SJCRH30 (cell line): Measurements from ENCODE around the gene CPAMD8. TPM values are rescaled to one million over a fixed set of nuclear protein-coding genes. Genes with fewer than 3 reads are reported as not detected.

Experiments used
- DNase-seq, 2 experiments: peaks; one replicate each; pipeline ENCODE4 v3.0.0-alpha.2; 2015 to 2020
- H3K27ac ChIP-seq: fragments of 250-450 bp; sonication (Bioruptor Pico); 2 replicates; pipeline ENCODE4 v1.5.1; 2020; ENCODE audit warnings: mild to moderate bottlenecking, moderate library complexity
- H3K27me3 ChIP-seq: fragments of 250-450 bp; sonication (Bioruptor Pico); 2 replicates; pipeline ENCODE4 v1.5.1; 2020; ENCODE audit warnings: mild to moderate bottlenecking, moderate library complexity
- H3K36me3 ChIP-seq: fragments of 250-450 bp; sonication (Bioruptor Pico); 2 replicates; pipeline ENCODE4 v1.5.1; 2020; ENCODE audit warnings: mild to moderate bottlenecking, moderate library complexity
- H3K4me1 ChIP-seq: fragments of 250-450 bp; sonication (Bioruptor Pico); 2 replicates; pipeline ENCODE4 v1.5.1; 2020; ENCODE audit warnings: mild to moderate bottlenecking, moderate library complexity
- H3K4me3 ChIP-seq: fragments of 250-450 bp; sonication (Bioruptor Pico); 2 replicates; pipeline ENCODE4 v1.5.1; 2020; ENCODE audit warnings: mild to moderate bottlenecking, moderate library complexity
- H3K9me3 ChIP-seq: fragments of 250-450 bp; sonication (Bioruptor Pico); replicated peaks from 2 replicates; pipeline ENCODE4 v1.5.1; 2020; ENCODE audit warnings: mild to moderate bottlenecking, moderate library complexity
- total RNA-seq: library from RNA; depleted of rRNA; stranded (reverse); fragments of >200 nt; shearing (Covaris generic); gene quantifications from 2 replicates; pipeline ENCODE4 v1.2.3, GENCODE V29; 2014; rRNA removed

Gene CPAMD8
- 0.08 and 0.34 TPM in 2 replicates for total RNA-seq

GRCh38 chr19:17026706-17027534 lies at the start of gene CPAMD8:
Gene CPAMD8 (minus strand): TSS chr19:17026810. CDS start chr19:17026642, 168 bp downstream.
- no peaks in the 10 kb centered on the region; the same call in 1 of the 2 replicates for H3K9me3 ChIP-seq
- no peak within 1 kb of the TSS for H3K4me3 ChIP-seq
- H3K36me3 ChIP-seq = no peaks in the 10 kb centered on the region
- no peak within 1 kb of the TSS for H3K27ac ChIP-seq
- no peak for DNase-seq
- no peaks in the 10 kb centered on the region for H3K4me1 ChIP-seq
- no peaks in the 10 kb centered on the region for H3K27me3 ChIP-seq

DNA sequence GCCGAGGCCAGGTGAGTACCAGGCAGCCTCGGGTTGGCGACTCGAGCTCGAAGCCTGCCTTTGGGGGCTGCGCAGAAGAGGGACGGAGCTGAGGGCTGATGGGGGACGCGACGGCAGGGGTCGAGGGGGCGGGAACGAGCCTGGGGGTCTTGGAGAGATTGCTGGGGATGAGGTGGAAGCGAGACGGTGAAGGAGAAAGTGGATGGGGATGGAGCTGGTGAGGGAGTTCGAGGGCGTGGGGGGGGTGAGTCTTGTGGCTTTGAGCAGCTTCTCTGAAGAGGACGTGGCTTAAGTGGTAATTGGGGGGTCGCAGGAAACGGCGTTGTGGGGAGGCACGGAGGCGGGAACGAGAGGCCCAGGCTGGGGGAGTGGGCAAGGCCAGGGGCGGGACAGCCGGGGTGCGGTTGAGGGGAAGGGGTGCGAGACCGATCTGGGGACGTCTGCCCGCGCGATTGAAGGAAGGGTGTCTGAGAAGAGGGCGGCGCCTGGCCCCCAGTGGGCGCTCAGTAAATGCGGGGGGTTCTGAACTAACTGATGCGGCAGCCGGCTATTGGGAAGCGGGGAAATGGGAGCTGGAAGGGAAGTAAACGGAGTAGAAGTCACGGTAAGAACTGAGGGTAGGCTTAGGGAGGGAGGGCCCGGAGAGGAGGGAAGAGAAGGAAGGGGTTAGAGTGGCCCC lies 49.4 kb upstream of the CPAMD8 start:
- DNase-seq = peak; percentile 62 to 66
- no peaks in the 10 kb centered on the region; the same call in 1 of the 2 replicates for H3K4me1 ChIP-seq
- no peaks in the 10 kb centered on the region for H3K9me3 ChIP-seq
- peak overlapping the region; percentile 64 for H3K27ac ChIP-seq
- no peaks in the 10 kb centered on the region for H3K27me3 ChIP-seq
- peaks cover 17% of the 10 kb centered on the region for H3K36me3 ChIP-seq
- peak overlapping the region; percentile 87 for H3K4me3 ChIP-seq

- Histone ChIP-seq H3K9me3 (no peaks in the 10 kb centered on the region), H3K4me3 (peak within 1 kb of the TSS; percentile 87)
Measured at GRCh38 chr19:17075035-17075863, 48.6 kb upstream of the CPAMD8 start, which contains the start of the genes HAUS8 and MYO9B. Gene HAUS8 (minus strand): TSS chr19:17075452. CDS start chr19:17075422, 30 bp downstream. Gene MYO9B (plus strand): TSS chr19:17075777. CDS start chr19:17101718, 25,941 bp downstream.

GRCh38 chr19:17074634-17075034 lies 48.0 kb upstream of the CPAMD8 start:
- peak overlapping the region; percentile 87 for H3K4me3 ChIP-seq
- peak overlapping the region; percentile 96 for H3K27ac ChIP-seq
- no peak for DNase-seq
- no peaks in the 10 kb centered on the region for H3K27me3 ChIP-seq
- H3K4me1 ChIP-seq = no peaks in the 10 kb centered on the region; the same call in 1 of the 2 replicates
- H3K9me3 ChIP-seq = no peaks in the 10 kb centered on the region
- peaks cover 19% of the 10 kb centered on the region for H3K36me3 ChIP-seq

More at GRCh38 chr19:17075035-17075863, 48.6 kb upstream of the CPAMD8 start, which contains the start of the genes HAUS8 and MYO9B:
- no peaks in the 10 kb centered on the region for H3K27me3 ChIP-seq
- DNase-seq = peak; percentile 100
- peak within 1 kb of the TSS; percentile 96 for H3K27ac ChIP-seq
- H3K36me3 ChIP-seq = peaks cover 17% of the 10 kb centered on the region
- no peaks in the 10 kb centered on the region; the same call in 1 of the 2 replicates for H3K4me1 ChIP-seq

GRCh38 chr19:17073869-17074633 lies 47.4 kb upstream of the CPAMD8 start:
- H3K4me1 ChIP-seq = no peaks in the 10 kb centered on the region; the same call in 1 of the 2 replicates
- peak in 1 of 2 experiments; percentile 27 for DNase-seq
- H3K36me3 ChIP-seq = peaks cover 19% of the 10 kb centered on the region
- H3K27me3 ChIP-seq = no peaks in the 10 kb centered on the region
- H3K27ac ChIP-seq = peak overlapping the region; percentile 96
- H3K9me3 ChIP-seq = no peaks in the 10 kb centered on the region
- H3K4me3 ChIP-seq = peak overlapping the region; percentile 87

DNA sequence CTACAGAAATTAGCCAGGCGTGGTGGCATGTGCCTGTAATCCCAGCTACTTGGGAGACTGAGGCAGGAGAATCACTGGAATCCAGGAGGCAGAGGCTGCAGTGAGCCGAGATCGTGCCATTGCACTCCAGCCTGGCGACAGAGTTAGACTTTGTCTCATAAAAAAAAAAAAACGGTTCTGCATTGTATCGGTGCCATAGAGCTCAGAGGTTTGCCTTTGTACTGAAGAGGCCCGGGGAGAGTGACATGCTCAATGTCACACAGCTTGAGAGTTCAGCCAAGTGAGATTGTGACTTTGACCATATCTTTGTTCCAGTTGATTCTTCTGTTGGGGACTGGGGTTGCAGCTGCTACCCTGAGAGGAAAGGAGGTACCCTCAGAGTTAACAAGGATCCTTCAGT lies 44.3 kb upstream of the CPAMD8 start:
- Histone ChIP-seq H3K36me3 (peaks cover 34% of the 10 kb centered on the region), H3K9me3 (no peaks in the 10 kb centered on the region), H3K27ac (no peak overlapping the region), H3K27me3 (no peaks in the 10 kb centered on the region), H3K4me1 (no peaks in the 10 kb centered on the region; the same call in 1 of the 2 replicates), H3K4me3 (no peak overlapping the region)
- no peak for DNase-seq

GRCh38 chr19:17070421-17070820 lies 43.8 kb upstream of the CPAMD8 start:
- Histone ChIP-seq H3K9me3 (no peaks in the 10 kb centered on the region), H3K4me3 (no peak overlapping the region), H3K27ac (no peak overlapping the region), H3K27me3 (no peaks in the 10 kb centered on the region), H3K36me3 (peaks cover 37% of the 10 kb centered on the region), H3K4me1 (no peaks in the 10 kb centered on the region; the same call in 1 of the 2 replicates)
- DNase-seq = no peak

DNA sequence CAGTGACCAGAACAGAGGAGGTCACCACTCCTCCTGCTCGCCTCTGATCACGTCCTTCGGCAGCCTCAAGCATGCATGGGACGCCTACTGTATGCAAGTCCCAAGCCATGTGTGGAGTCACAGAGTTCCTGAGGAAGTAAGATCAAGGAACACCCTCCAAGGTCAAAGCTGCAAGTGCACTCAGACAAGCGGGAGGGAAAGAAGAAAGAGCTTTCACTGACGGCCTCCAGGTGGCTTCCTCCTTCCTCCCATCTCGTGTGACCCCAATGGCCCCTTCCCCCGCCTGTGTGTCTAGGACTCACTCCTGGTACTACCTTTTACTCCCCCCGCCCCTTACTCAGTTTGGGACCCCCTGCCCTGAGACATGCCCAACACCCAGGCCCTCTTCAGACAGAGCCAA lies 42.6 kb upstream of the CPAMD8 start:
- Histone ChIP-seq H3K27me3 (no peaks in the 10 kb centered on the region), H3K4me3 (no peak overlapping the region), H3K27ac (no peak overlapping the region), H3K9me3 (no peaks in the 10 kb centered on the region), H3K36me3 (peaks cover 50% of the 10 kb centered on the region), H3K4me1 (no peaks in the 10 kb centered on the region; the same call in 1 of the 2 replicates)
- no peak for DNase-seq

- Histone ChIP-seq H3K4me3 (no peak overlapping the region), H3K36me3 (peaks cover 86% of the 10 kb centered on the region), H3K9me3 (peaks cover 13% of the 10 kb centered on the region), H3K4me1 (no peaks in the 10 kb centered on the region), H3K27ac (no peak overlapping the region), H3K27me3 (no peaks in the 10 kb centered on the region)
- DNase-seq = no peak
Measured at GRCh38 chr19:17063428-17063827, 36.8 kb upstream of the CPAMD8 start.

DNA sequence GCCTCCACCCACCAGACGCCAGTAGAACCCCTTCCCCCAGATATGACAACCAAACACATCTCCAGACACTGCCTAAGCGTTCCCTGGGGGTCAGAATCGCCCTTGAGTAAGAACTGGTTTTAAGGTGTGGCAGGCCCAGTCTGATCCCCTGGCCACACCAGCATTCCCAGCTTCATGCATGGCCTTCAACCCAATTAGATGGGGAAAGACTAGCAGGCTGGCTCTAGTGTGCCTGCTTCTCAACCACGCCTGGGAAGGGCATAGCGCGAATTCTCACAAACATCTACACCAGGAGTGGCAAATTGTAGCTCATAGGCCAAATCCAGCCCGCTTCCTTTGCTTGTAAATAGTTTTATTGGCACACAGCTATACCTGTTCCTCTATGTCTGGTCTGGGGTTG lies 35.1 kb upstream of the CPAMD8 start:
- DNase-seq = no peak
- Histone ChIP-seq H3K4me1 (no peaks in the 10 kb centered on the region), H3K27ac (no peak overlapping the region), H3K4me3 (no peak overlapping the region), H3K27me3 (no peaks in the 10 kb centered on the region), H3K36me3 (peaks cover 96% of the 10 kb centered on the region), H3K9me3 (peaks cover 15% of the 10 kb centered on the region)

DNA sequence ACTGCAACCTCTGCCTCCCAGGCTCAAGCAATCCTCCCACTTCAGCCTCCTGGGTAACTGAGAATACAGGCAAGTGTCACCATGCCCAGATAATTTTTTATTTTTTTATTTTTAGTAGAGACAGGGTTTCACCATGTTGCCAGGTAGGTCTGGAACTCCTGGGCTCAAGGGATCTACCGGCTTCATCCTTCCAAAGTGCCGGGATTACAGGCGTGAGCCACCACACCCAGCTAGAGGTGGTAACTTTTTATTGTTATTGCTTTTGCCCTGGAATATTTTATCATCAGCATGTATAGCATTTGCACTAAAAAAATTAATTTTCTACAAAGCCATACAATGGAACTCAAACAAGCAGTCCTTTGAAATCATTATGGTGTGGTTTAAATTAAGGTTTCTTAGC lies 34.6 kb upstream of the CPAMD8 start:
- Histone ChIP-seq H3K4me3 (no peak overlapping the region), H3K27me3 (no peaks in the 10 kb centered on the region), H3K4me1 (no peaks in the 10 kb centered on the region), H3K36me3 (peaks cover 94% of the 10 kb centered on the region), H3K9me3 (peaks cover 15% of the 10 kb centered on the region), H3K27ac (no peak overlapping the region)
- no peak for DNase-seq

GRCh38 chr19:17060802-17061201 lies 34.2 kb upstream of the CPAMD8 start:
- Histone ChIP-seq H3K27ac (no peak overlapping the region), H3K9me3 (peaks cover 15% of the 10 kb centered on the region), H3K36me3 (peaks cover 95% of the 10 kb centered on the region), H3K4me3 (no peak overlapping the region), H3K27me3 (no peaks in the 10 kb centered on the region), H3K4me1 (no peaks in the 10 kb centered on the region)
- DNase-seq = no peak

- H3K9me3 ChIP-seq = peaks cover 15% of the 10 kb centered on the region
- DNase-seq = peak; percentile 29 to 59
- no peaks in the 10 kb centered on the region for H3K4me1 ChIP-seq
- peaks cover 86% of the 10 kb centered on the region for H3K36me3 ChIP-seq
- no peaks in the 10 kb centered on the region for H3K27me3 ChIP-seq
- no peak overlapping the region for H3K4me3 ChIP-seq
- H3K27ac ChIP-seq = no peak overlapping the region
Measured at GRCh38 chr19:17058236-17058635, 31.6 kb upstream of the CPAMD8 start.

GRCh38 chr19:17055636-17056035 lies 29.0 kb upstream of the CPAMD8 start:
- DNase-seq = no peak
- Histone ChIP-seq H3K36me3 (peaks cover 84% of the 10 kb centered on the region), H3K27me3 (no peaks in the 10 kb centered on the region), H3K4me3 (no peak overlapping the region), H3K27ac (no peak overlapping the region), H3K9me3 (peaks cover 13% of the 10 kb centered on the region), H3K4me1 (no peaks in the 10 kb centered on the region)
